HG02588 (cell line): ENCODE results near the gene PRDM16.

Source experiments
- ATAC-seq: cut with Tn5 transposase; IDR thresholded peaks from one replicate; pipeline ENCODE4 v1.9.1; 2021; ENCODE audit warnings: mild to moderate bottlenecking, moderate library complexity; ENCODE audit not compliant: unreplicated experiment

Gene PRDM16

GRCh38 chr1:3329640-3330281 is 260.8 kb downstream of the PRDM16 start:
- no peak for ATAC-seq

GRCh38 chr1:3330771-3331245 is 261.8 kb downstream of the PRDM16 start:
- no peak for ATAC-seq

DNA sequence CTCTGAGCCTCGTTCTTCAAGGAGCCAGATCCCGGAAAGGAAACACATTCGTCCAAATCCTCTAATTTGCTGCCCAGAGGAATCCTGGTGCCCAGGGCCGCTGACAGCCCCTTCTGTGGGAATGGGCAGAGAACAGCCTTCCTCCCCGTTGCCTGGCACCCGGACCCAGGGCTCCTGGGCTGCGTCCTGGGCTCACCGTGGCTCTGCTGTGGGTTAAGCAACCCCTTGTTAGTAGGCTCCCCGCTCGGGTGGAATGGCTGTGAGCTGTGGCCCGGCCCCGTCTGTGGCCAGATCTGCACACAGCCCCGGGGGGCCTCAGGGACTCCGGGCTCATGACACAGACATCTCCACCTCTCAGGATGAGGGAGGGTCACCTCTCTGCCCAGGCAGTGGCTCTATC is 262.6 kb downstream of the PRDM16 start:
- no peak for ATAC-seq

GRCh38 chr1:3332043-3332442 is 263.0 kb downstream of the PRDM16 start:
- ATAC-seq: no peak

DNA sequence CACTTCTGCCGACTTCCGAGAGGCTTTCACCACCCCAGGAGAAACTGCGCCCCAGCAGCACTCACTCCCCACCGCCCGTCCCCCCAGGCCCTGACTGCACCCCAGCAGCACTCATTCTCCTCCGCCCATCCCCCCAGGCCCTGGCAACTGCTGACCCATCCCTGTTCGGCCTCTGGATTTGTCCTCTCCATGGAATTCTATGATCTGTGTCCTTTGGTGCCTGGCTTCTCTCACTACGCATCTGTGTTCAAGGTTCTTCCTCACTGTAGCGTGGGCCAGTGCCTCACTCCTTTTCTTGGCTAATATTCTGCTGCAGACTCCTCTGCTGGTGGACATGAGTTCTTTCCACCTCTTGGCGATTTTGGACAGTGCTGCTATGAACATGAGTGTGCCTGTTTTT is 263.7 kb downstream of the PRDM16 start:
- no peak for ATAC-seq

GRCh38 chr1:3333903-3334302 is 264.9 kb downstream of the PRDM16 start:
- no peak for ATAC-seq

- no peak for ATAC-seq
Observed at GRCh38 chr1:3334366-3334765, 265.4 kb downstream of the PRDM16 start.

DNA sequence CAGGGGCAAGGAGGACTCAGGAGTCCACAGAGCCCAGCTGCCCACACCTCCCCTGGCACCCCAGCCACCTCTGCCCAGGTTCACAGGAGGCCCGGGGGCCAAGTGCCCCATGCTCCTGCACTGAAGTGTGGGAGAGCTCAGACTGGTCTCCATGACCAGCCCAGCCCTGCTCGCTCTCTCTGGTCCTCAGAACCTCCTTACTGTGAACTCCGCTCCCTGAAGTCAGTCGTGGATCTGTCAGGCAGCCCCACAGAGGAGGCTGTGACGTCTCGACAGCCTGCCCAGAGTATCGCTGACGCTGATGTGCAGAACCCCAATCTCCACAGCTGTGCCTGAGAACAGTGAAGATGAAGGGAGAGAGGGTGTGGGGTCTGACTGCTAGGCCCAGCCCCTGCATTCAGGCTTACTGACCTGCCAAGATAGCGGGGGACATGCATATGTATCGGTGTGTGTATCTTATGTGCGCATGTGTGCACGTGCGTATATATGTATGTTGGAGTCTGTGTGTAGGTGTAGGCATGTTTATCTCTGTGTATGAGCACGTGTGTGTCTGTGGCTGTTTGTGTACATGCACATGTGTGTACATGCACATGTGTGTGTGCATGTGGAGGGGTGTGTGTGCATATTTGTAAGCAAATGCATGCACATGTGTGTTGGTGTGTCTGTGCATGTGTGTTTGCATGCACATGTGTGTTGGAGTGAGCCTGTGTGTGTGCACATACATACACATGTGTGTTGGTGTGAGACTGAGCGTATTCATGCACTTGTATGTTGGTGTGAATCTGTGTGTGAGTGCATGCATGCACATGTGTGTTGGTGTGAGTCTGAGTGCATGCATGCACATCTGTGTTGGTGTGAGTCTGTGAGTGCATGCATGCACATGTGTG is 267.0 kb downstream of the PRDM16 start:
- ATAC-seq: no peak

- no peak for ATAC-seq
Observed at GRCh38 chr1:3336641-3337630, 267.9 kb downstream of the PRDM16 start.

- ATAC-seq: no peak
Observed at GRCh38 chr1:3337798-3338724, 269.1 kb downstream of the PRDM16 start.

DNA sequence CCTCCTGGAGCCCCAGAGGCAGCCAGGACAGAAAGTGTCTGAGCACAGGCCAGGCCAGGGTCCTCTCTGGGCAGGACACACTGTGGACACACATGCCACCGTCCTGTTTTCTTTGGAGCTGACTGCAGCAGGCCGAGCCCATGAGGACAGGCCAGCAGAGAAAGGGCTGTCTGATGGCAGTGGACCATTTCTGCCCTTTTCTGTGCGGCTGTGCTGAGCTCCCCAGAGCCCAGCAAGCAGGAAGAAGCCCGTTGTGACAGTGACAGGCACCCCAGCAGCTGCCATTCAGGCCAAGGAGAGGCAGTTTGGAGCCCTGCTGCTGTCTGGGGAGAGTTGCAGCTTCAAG is 269.7 kb downstream of the PRDM16 start:
- ATAC-seq: no peak

GRCh38 chr1:3339856-3340255 is 270.9 kb downstream of the PRDM16 start:
- no peak for ATAC-seq

GRCh38 chr1:3340548-3341235 is 271.7 kb downstream of the PRDM16 start:
- no peak for ATAC-seq

DNA sequence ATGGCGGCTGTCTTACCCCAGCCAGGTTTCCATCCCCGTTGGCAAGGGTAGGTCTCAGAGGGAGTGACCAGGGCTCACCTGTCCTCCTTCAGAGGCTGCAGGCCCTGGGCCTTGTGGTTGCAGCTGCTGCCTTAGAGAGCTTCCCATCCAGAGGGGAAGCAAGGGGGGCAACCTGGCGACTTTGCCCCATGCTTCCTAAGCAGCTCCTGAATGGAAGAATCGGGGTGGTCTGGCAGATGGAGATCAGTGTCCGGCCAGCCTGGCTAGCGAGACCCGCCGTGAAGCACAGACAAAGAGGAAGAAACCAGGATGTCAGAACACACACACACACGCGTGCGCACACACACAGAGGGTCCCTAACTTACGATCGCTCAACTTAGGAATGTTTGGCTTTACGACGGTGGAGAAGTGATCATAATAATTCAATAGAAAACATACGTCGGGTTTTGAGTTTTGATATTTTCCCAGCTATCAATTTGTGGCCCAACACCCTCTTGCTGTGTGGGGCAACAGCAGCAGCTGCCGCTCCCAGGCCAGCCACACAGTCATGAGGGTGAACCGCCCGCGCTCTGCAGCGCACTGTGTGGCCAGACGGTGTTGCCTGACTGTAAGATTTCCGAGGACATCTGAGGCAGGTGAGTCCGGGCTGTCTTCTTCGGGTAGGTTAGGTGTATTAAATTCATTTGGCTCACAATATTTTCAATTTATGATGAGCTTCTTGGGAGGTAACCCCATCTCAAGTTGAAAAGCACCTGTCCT is 272.4 kb downstream of the PRDM16 start:
- no peak for ATAC-seq

- no peak for ATAC-seq
Observed at GRCh38 chr1:3342960-3343359, 274.0 kb downstream of the PRDM16 start.

- ATAC-seq: no peak
Observed at GRCh38 chr1:3344395-3344794, 275.4 kb downstream of the PRDM16 start.

GRCh38 chr1:3345792-3346191 is 276.8 kb downstream of the PRDM16 start:
- ATAC-seq: no peak

DNA sequence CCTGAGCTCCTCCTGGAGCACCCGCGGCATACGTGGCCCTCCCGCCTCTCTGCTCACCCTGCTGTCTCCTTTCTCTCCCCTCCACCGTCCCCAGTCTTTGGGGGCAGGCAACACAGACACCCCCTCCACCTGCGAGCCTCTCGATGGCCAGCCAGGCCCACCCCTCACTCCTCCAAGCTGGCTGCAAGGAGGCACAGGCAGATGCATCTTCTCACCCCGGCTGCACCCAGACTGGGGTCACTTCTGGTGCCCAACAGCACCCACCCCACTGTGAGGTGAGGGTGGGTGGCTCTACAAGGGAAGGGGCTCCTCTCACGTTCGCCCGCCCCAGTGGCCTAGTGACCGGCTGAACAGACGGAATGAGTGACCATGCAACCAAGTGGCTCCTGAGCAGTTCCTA is 277.5 kb downstream of the PRDM16 start:
- no peak for ATAC-seq
